ENCODE measurements around the gene ELF2. TPM values are rescaled to one million over a fixed set of nuclear protein-coding genes. Genes with fewer than 3 reads are reported as not detected.

The ELF2 gene
- total RNA-seq, 1 experiment from 2014 or later = 42.4 TPM

DNA sequence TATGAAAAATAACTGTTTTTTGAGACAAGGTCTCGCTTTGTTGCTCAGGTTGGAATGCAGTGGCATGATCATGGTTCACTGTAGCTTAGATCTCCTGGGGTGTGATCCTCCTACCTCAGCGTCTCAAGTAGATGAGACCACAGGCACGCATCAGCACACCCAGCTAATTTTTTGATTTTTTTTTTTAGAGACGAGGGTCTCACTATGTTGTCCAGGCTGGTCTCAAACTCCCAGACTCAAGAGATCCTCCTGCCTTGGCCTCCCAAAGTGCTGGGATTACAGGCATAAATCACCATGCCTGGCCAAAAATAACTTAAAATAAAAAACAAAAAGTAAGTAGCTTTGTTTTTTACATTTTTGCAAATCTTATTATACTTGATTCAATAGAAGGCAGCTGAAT is 98.1 kb downstream of the ELF2 start:
- Histone ChIP-seq H3K27me3 (replicated peaks; ENCODE audit: insufficient read depth, low read depth, low read length, poor library complexity) (no peaks in the 10 kb centered on the region), H3K9me3 (ENCODE audit: low read depth, low read length, poor library complexity, severe bottlenecking) (no peaks in the 10 kb centered on the region), H3K4me1 (ENCODE audit: insufficient read depth, low read length, poor library complexity, severe bottlenecking) (peaks cover 27% of the 10 kb centered on the region), H3K36me3 (ENCODE audit: insufficient read depth, low read length, poor library complexity, severe bottlenecking) (no peaks in the 10 kb centered on the region), H3K4me3 (ENCODE audit: low read depth, low read length, poor library complexity, severe bottlenecking) (no peak overlapping the region), H3K27ac (ENCODE audit: low read depth, low read length, poor library complexity, severe bottlenecking) (no peak overlapping the region)
- no TSS peak for BruUV-seq (replicated peaks)
- POLR2A ChIA-PET (ENCODE audit: low non-redundant PET) = no interaction called here
- CTCF ChIA-PET = no interaction called here
- intact Hi-C loops (cut with micrococcal nuclease; ENCODE audit: unreplicated experiment) = no loop called here
- no peak for DNase-seq (ENCODE audit: low spot score)
- TF ChIP-seq EZH2 (IDR thresholded peaks at IDR 0.05; ENCODE audit: borderline replicate concordance, low read depth, low read length, poor library complexity, severe bottlenecking) = no peak
- TF ChIP-seq, protein P1, sequence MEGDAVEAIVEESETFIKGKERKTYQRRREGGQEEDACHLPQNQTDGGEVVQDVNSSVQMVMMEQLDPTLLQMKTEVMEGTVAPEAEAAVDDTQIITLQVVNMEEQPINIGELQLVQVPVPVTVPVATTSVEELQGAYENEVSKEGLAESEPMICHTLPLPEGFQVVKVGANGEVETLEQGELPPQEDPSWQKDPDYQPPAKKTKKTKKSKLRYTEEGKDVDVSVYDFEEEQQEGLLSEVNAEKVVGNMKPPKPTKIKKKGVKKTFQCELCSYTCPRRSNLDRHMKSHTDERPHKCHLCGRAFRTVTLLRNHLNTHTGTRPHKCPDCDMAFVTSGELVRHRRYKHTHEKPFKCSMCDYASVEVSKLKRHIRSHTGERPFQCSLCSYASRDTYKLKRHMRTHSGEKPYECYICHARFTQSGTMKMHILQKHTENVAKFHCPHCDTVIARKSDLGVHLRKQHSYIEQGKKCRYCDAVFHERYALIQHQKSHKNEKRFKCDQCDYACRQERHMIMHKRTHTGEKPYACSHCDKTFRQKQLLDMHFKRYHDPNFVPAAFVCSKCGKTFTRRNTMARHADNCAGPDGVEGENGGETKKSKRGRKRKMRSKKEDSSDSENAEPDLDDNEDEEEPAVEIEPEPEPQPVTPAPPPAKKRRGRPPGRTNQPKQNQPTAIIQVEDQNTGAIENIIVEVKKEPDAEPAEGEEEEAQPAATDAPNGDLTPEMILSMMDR (conservative IDR thresholded peaks at IDR 0.05; ENCODE audit: low read depth, low read length) = no peak

DNA sequence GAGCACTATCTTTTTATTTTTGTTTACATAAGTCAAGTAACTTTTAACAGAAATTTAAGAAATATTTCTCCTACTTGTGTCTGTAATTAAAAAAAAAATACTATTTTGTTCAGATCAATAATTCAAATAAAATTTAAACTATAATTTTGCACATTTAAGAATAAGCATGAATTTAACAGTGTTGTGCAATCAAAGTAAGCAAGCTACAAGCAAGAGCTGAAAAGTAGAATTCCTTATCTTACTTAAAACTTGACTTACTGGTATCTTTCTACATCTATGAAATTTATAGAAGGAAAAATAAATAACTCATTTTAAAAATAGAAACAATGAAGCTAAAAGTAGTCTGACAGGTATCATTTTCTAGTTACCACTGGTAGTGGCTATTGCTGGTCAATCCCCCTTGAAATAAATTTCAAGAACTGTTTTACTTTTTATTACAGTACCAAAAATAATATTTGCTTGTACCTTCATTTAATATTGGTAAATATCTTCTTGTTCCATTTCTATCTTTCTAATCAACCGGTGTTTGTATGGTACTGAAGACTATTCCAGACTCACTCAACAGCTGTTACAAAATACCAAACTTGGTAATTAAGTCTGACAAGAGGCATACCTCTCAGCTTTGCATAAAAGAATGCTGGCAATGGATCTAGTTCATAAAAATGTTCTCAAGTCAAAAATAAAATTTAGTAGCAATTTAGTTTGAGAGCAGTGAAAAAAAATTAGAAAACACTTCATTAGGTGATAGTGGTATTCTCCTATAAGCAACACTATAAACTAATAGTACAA is 99.3 kb downstream of the ELF2 start:
- Histone ChIP-seq H3K4me3 (ENCODE audit: low read depth, low read length, poor library complexity, severe bottlenecking) (no peak overlapping the region), H3K27ac (ENCODE audit: low read depth, low read length, poor library complexity, severe bottlenecking) (no peak overlapping the region), H3K36me3 (ENCODE audit: insufficient read depth, low read length, poor library complexity, severe bottlenecking) (peaks cover 7% of the 10 kb centered on the region), H3K4me1 (ENCODE audit: insufficient read depth, low read length, poor library complexity, severe bottlenecking) (peaks cover 27% of the 10 kb centered on the region), H3K9me3 (ENCODE audit: low read depth, low read length, poor library complexity, severe bottlenecking) (no peaks in the 10 kb centered on the region), H3K27me3 (replicated peaks; ENCODE audit: insufficient read depth, low read depth, low read length, poor library complexity) (no peaks in the 10 kb centered on the region)
- ChIA-PET CTCF (no interaction called here), POLR2A (ENCODE audit: low non-redundant PET) (no interaction called here)
- TF ChIP-seq, protein P1 (conservative IDR thresholded peaks at IDR 0.05; ENCODE audit: low read depth, low read length) = no peak
- no peak for TF ChIP-seq EZH2 (IDR thresholded peaks at IDR 0.05; ENCODE audit: borderline replicate concordance, low read depth, low read length, poor library complexity, severe bottlenecking)
- no TSS peak for BruUV-seq (replicated peaks)
- intact Hi-C loops (cut with micrococcal nuclease; ENCODE audit: unreplicated experiment) = no loop called here
- DNase-seq (ENCODE audit: low spot score) = no peak

DNA sequence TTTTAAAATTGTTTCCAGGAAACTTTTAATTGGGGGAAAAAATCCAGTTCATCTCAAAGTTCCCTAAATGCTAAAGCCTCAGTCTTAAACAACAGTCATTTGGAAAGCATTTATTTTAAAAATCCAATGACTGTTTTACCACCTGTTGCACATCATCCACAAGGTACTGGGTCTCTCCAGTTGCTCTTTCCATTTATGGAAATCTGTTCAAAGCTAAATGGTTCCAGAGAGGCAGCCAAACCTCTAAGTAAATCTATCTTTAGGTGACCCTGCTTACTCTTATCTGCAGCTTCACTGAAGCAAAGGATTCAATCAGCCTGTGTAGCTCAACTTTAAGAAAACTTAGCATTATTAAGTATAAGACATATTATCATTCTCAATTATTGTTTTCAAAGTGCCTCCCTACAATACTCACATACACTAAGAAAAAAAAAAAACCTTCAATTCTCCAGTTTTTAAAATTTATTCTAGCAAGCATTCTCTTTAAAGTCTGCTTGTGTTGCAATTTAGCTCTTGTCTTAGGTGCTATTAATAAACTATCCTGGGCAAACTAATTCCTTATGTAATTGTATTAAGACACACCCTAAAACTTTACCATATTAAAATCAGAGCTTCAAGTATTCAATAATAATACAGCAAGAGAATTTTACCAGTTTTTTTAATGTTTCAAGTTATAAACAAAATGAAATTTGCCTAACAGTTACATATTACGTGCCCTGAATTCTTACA is 100.8 kb downstream of the ELF2 start:
- no peak for DNase-seq (ENCODE audit: low spot score)
- Histone ChIP-seq H3K27ac (ENCODE audit: low read depth, low read length, poor library complexity, severe bottlenecking) (no peak overlapping the region), H3K36me3 (ENCODE audit: insufficient read depth, low read length, poor library complexity, severe bottlenecking) (peaks cover 22% of the 10 kb centered on the region), H3K4me3 (ENCODE audit: low read depth, low read length, poor library complexity, severe bottlenecking) (no peak overlapping the region), H3K9me3 (ENCODE audit: low read depth, low read length, poor library complexity, severe bottlenecking) (no peaks in the 10 kb centered on the region), H3K4me1 (ENCODE audit: insufficient read depth, low read length, poor library complexity, severe bottlenecking) (peaks cover 19% of the 10 kb centered on the region), H3K27me3 (replicated peaks; ENCODE audit: insufficient read depth, low read depth, low read length, poor library complexity) (no peaks in the 10 kb centered on the region)
- POLR2A ChIA-PET (ENCODE audit: low non-redundant PET) = no interaction called here
- intact Hi-C loops (cut with micrococcal nuclease; ENCODE audit: unreplicated experiment) = no loop called here
- TF ChIP-seq, protein P1 (conservative IDR thresholded peaks at IDR 0.05; ENCODE audit: low read depth, low read length) = no peak
- TF ChIP-seq EZH2 (IDR thresholded peaks at IDR 0.05; ENCODE audit: borderline replicate concordance, low read depth, low read length, poor library complexity, severe bottlenecking) = no peak
- no TSS peak for BruUV-seq (replicated peaks)
- CTCF ChIA-PET = no interaction called here
